Stimulated activated CD4-positive, alpha-beta T cell treated with anti-CD3 and anti-CD28 coated beads, TNF-alpha, amount 100 ng/mL, for 48 hours (primary cell): ENCODE results near the gene PACRG.

Experiments used
- DNase-seq, 3 donors: peaks; one replicate each; pipeline ENCODE4 v3.0.0-alpha.2; 2020; ENCODE audit warnings: low read depth in 3 of 3

PACRG gene

DNA sequence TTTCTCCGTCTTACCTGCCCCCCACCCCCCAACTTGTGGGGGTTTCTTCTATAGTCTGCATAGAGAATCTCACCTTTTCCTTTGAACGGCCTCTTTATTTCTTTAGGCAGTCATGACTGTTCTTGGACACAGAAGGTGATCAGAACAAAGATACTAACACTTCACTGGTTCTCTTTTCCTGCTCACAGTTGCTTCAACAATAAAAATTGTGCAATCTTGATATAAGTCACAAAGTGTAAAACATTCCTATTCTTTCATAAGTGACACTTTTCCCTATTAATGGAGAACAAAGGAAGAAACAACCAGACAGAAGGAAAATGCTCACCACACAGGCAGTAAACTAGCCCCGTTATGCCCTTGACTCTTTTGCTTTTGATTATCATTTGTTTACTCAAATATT lies 448.3 kb downstream of the PACRG start:
- no peak for DNase-seq

DNA sequence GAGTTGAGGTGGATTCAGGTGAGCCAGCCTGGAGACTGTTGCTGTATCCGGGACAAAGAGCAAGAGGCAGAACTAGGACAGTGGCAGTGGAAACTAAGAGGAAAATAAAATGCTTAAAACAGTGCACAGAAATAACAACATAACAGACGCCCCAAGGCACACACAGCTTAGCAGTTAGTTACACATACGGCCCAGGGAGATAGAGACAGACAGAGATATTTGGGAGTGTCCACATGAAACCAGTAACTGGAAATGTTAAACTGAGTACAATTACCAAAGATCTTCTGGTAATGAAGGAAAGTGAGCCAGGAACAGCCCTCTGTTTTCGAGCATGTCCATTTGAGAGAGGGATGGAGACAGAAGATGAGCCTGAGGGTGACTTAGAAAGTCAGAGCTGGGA lies 449.2 kb downstream of the PACRG start:
- no peak for DNase-seq

DNA sequence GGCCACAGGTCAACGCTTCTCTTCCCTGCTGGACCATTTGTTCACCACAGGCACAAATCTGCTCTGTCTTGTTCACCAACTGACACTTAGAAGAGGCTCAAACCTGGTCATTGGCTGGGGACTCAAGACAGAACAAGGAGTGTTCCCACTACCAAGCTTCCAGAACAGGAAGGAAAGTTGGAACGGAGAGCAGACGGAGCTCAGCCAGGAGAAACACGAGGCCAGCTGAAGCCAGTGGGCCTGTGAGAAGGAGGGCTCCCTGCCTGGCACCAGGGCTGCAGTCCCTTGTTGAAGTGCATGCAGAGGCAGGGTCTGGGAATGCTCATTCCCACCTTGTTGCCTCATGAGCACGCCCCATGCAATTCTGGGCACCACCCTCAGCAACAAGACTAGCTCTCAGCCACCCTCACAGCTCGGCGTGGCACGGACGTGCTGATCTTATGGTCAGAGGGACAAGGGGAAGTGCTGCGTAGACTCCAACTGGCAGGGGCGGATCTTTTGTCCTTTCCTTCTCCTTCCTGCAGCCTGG lies 450.2 kb downstream of the PACRG start:
- DNase-seq: no peak

DNA sequence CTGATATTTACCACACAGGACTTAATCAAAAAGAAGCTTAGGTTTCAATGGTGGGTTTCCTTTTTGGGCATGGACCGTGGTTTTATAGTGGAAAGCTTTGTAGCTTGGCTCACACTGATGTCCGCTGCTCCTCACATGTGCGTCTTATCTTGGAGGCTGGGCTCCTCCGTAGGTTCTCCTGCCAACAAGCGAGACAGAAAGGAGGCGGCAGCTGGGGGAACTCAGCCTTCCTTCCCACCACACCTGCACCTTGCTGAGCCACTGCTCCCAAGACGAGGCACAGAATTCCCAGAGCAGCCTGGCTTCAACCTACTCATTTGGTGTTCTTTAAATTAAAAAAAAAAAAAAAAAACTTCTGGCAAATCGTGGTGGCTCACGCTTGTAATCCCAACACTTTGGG lies 451.3 kb downstream of the PACRG start:
- no peak for DNase-seq

DNA sequence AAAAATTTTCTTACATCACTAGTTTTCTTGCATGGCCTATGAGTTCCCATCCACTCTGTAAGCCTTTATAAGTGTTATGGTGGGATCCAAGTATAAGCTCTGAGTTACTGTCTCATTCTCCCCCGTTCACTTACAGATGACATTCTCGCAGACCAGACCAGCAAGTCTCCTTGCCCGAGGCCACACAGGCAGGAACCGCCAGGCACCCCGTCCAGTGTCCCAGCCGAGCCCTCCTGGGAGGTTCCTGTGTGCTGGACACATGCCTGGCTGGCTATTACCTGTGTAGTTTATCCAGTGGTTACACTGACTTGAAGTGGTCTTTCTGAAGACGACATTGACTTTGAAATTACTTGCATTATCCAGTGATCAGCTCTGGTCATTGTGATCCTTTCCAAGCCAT lies 451.9 kb downstream of the PACRG start:
- DNase-seq: no peak

DNA sequence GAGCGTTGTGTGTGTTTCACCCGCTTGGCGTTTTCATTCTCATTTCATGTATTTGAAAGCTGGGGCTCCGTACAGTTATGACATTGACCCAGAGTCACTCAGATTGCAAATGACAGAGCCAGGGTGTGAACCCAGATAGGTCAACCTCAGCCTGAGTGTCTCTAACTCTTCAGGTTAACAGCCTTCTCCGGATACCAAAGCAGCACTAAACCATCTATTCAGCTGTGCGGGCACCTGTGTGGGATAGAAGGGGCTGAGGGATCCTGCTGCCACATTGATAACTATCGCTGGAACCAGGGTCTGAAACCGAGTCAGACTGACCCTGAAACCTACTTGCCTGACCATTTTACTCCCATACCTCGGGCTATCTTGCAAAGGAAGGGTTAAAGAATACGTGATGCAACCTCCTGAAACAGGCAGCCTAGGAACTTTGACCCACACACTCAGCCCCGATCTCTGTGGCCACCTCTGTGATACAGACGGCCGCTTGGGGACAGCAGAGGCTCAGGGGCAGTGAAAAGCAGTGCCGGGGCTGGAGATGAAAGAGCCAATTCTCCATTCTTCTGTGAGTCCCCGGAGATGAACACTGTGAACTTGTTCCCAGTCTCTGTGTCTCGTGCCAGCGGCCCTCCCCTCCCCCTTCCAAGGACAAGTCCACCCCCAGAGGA lies 453.2 kb downstream of the PACRG start:
- no peak for DNase-seq

DNA sequence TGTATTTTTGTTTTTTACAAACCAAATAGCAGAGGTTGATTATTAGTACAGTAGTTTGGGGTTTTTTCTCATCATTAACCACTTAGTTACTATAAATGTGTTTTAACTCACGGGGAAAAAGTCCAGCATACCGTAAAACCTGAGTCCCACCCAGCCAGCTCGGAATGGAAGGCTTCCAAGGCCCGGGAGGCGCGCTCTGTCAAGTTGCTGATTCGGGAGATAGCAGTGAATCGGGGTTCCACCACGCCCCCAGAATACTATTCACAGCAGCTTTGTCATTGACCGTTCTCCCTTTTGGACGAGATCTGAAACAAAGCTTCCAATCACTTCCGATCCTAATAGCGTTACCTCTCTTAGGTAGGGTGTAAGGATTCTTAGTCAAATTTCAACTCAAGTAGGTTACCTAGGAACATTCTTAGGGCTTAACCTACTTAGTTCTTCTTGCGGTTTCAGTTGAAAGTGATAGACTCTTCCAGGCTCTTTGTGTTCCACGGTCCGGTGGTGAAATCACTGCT lies 453.9 kb downstream of the PACRG start:
- DNase-seq: no peak

DNA sequence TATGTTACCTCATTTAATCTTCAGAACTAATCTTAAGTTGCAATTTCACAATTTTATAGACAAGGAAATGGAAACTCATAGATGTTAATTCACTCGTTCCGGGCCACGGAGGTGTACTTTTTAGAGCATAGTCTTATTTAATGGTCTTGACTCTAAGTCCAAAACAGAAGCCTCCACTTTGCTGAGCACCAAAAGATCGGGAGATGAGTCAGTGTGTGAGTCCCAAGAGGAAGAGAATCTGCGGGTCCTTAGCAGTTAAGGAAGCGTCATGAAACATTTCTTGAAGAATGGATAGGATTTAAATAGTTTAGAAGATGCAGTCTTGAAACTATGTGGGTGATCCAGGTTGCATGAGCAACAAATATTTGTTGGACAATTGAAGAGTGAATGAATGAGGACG lies 454.9 kb downstream of the PACRG start:
- no peak for DNase-seq

DNA sequence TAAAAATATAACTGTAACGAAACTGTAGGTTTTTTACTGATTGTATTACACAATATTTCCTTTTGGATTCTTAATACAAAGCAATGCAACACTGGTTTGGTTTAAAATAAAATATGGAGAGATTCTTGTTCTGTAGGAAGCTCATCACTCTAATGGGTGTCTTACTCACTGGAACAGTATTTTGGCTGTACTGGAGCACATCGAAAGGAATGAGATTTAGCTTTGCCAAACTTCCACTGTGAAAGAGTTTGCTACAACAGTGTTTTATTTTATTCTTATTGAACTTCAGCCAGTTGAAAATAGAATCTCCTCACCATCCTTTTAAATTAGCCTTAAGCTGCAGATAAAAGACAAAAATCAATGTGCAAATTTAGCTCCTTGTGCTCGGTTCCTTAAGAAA lies 456.0 kb downstream of the PACRG start:
- no peak for DNase-seq

DNA sequence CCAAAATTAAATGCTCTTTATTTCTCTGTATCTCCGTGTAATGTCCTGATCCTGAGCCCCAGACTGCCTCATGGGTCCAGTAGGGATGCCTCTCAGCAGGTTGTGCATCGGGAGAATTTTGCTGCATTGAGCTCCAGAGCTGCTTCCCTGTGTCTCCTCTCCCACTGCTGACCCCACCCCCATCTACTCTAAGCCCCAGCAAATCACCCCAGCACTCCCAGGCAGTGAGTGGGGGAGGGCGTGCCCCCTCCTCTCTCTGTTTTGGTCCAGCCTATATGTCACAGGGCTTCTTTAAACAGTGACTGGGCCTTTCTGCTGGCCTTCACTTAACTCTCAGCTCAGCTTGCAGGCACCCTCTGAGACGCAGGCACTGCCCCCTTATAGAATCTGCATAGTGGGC lies 458.0 kb downstream of the PACRG start:
- no peak for DNase-seq

DNA sequence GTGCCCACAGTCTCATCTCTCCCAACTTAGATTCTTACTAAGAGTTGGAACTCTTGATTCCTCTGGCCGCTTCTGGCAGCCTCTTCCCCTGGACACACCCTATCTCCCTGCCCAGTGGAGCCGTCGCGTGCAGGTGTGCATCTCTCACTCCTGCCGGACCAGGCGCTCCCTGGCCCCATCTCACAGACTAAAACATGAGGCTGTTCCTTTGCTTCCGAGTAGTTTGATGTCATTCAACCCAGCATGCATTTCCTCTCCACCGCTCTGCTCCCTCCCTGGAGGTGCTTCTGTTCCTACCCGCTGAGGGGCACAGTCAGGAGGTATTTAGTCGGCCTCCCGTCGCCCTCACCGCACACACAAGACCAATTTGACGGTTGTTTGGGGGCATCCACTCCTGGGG lies 458.8 kb downstream of the PACRG start:
- no peak for DNase-seq

DNA sequence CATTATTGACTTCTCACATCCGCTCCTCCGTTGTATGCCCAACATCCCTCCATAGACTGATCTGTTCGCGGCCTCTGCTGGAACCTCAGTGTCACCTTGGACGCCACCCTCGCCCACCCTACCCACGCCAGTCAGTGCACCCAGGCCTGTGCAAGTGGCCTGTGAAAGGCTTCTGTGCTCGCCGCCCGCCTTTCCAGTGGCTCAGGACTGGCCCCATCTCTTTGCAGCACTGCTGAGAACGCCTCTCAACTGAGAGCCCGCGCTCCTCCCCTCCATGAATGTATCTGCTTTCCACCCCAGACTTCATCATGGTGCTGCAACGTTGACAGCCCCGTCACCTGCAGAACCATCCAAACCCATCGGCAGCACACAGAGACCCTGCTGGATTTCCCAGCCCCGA lies 459.4 kb downstream of the PACRG start:
- no peak for DNase-seq

DNA sequence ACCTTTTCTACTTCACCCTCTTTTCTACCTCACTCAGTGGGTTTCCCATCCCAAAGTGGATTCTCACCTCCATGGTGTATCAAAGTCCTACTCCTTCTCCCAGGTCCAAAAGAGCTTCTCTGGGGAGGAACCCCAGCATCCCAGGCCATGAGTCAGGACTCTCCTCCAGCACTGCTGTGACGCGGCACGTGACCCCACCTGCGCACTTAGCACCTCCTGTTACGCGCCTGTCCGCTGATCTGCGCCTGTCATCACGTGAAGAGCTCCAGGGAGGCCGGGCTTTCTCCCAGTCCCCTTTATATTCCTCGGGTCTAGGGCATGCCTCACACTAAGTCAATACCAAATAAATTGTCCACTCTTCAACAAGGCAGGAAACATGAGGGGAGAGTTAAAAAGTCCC lies 459.8 kb downstream of the PACRG start:
- DNase-seq: no peak

DNA sequence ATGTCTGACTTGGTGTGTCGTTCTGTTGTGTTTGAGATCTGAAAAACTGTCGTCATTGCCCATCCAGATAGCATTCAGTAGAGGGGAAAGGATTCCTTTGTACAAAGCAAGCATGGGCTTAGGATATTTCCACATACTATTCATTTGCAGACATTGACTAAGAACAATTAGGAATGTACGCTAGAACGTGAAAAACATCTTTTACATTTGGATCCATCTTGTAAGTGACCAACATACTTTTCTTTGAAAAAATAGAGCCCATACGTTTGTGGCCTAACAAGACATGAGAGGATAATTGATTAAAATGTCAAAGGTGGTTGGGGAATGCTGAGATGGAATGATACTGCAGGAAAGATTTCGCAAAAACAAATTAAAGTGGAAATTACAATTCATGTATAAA lies 461.0 kb downstream of the PACRG start:
- DNase-seq: no peak

DNA sequence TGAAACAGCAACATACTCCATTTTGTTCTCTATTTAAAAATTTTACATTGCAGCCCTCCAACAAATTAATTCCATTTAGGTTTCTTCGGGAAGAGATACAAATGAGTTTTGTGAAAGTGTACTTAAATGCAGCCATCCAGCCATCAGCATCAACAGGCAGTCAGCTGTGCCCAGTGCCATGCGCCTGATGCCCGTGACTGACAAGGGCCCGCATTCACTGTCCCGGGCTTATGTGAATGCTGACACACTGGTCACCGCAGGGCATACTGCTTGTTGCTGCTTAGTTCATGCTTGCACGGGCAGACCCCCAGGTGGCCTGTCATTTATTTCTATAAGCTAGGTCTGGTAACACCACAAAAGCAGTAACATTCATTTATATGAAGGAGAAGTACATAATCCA lies 461.8 kb downstream of the PACRG start:
- no peak for DNase-seq

DNA sequence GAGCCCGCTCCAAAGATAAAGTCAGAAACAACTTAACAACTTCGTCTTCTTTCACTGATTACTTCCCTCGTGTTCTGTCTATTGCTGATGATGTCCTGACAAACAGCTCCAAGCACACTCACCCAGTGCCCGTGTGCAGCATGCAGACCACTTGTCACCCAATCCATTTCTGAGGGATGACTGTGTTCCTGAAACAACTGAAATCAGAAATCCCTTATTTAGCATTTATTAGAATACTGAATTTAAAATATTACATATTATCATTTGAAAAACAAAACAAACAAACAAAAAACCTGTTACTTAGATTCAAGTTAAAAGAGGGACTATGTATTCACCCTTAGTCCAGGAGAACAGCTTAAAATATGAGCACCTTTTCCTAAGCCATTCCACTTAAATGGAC lies 463.0 kb downstream of the PACRG start:
- DNase-seq: no peak

DNA sequence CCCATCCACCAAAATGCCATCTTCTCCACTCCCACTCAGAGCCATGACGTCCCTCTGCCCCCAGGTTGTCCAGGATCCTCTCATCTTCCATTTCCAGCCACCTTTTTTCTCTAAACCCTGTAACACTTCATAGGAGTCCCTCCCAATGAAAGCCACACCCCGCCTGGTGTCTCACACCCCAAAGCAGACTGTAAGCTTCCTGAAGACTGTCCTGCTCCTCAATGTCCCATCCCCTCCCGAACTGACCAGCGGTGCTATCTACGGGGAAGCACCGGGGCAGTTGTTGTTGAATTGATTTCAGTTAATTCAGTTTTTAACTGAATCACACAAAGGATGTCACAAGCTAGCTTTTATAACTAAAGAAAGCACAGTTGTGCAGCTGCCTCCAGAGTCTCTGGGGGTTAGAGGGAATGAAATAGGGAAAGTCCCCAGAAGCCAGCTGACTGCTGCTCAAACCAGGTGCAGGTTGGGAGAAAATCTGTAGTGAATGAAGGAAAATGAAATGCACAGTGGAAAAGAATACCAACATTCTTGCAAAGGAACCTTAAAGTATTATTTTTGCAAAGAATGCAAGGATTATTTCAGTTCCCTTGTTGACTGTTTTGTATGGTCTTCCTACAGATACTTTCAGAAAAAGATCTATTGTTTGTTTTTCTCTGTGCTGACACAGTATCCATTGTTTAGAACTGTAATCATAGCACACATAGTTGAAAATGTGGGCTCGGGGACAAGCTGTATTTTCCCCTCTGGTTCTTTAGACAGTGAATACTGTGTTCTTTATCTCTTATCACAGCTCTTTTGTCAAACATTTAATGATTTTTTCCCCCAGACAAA lies 464.1 kb downstream of the PACRG start:
- DNase-seq: no peak

DNA sequence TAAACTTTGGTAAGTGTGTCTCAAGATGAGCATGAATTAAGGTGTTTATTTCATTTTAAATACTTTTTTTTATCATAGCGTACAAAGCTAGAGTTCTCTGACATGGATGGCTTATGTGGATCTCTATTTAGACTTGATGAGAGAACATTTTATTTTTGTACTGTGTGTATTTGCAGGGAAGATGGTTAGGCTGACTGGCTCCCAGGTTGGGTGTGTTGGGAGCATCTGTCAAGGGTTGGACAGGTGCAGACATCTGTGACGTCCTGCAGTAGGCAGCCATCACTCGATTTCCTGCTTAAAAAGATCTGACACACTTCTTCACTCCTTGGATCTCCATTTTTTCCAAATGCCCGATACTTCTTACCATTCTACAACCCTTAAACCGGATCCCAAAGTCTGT lies 464.8 kb downstream of the PACRG start:
- no peak for DNase-seq

DNA sequence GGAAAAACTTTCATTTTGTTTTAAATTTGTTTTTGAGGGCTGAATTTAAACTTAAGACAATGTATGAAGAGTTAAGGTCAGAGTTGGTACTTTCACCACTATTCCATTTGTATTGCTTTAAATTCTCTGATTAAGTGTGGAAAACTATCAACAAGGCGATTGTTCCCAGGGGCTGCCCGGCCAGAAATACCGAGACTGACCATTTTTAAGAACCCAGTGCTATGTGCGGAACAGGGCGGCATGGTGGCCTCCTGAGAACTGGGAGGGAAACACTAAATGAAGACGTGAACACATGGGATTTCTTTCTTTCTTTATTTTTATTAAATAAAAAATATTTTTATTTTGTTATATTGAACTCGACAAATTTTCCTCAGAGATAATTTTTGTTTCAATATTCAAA lies 465.6 kb downstream of the PACRG start:
- no peak for DNase-seq

DNA sequence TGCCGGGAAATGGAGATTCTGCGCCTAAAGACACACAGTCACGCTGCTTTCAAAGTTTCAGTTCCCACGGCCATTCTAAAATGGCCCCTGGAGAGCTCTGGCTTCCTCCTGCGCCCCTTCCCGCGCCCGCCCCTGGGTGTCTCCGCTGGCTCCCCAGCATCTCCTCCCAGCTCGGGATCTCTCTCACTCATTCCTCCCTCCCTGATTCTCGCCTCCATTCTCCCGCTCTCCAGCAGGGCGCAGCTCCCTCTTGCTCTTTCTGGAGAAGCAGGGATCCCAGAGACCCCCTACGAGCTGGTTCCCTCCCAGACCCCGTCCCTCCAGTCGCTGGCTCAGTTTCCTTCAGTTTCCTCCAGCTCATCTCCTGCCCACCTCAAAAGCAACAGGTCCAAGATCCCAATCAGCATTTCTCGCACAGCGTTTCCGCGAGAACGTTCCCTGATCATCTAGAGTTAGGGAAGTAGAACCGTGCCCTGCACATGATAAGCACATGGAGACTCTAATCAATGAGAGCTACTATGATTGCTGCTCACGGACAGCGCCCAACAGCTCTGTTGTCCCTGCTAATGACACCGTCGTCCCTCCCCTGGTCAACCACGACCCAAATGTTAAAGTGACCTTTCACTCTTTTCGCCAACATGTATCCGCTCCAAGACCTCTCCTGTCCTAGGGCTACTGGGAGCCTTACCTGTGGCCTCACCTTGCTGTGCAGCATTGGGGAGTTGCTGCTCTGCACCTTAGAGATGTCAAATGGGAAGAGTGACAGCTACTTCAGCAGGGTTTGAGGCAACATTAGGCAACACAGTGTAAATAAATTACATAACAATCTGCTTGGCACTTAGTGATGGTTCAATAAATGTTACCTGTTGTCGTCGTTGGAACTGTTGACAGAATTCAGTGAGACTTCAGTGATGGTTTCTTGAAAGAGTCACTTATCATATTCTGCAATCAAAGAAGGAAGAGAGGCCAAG lies 468.2 kb downstream of the PACRG start:
- no peak for DNase-seq

DNA sequence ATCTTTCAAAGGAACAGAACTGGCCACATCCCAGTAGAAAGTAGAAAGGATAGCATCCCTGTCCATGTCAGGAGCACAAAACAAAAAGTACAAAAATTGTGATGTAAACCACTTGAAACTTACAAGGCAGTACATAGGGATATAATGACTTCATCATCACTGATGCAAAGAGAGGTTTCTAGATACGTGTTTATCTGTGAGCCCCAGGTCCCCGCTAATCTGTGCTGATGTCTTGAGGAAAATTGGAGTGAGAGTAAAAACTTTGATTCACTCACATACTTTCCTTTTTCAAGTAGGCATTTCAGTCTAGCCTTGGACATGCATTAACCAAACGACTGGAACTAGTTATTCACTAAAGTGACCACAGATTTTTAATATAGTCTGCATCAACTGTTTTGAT lies 470.1 kb downstream of the PACRG start:
- no peak for DNase-seq

DNA sequence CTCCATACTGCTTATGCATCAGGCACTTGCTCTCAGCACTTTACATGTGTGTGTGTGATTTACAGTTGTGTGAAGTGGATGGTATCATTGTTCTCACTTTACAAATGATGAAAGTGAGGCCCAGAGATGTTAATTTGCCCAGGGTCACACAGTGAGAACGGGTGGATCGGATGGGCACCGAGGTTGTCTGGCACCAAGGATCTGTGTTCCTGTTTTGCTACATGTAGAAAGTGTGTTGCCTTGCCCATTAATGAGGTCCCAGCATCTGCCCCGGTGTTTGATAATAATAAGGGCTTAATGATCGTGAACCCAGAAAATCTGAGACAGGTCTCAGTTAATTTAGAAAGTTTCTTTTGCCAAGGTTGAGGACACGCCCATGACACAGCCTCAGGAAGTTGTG lies 470.6 kb downstream of the PACRG start:
- DNase-seq: no peak
